ENCODE results near the gene MLLT3. TPM values are rescaled to one million over a fixed set of nuclear protein-coding genes. Genes with fewer than 3 reads are reported as not detected.

The MLLT3 gene
- total RNA-seq, 1 experiment from 2014 or later: 24.4 TPM

- no TSS peak for BruUV-seq (replicated peaks)
- Mint-ChIP-seq H3K36me3 (ENCODE audit: insufficient read depth, unreplicated experiment) (no peaks in the 10 kb centered on the region), H3K4me1 (ENCODE audit: low read depth, unreplicated experiment) (no peaks in the 10 kb centered on the region), H3K27ac (ENCODE audit: unreplicated experiment) (no peak overlapping the region), H3K27me3 (ENCODE audit: insufficient read depth, unreplicated experiment) (no peaks in the 10 kb centered on the region), H3K9me3 (ENCODE audit: unreplicated experiment) (no peaks in the 10 kb centered on the region), H3K4me3 (ENCODE audit: unreplicated experiment) (no peak overlapping the region)
- Histone ChIP-seq H3K4me1 (no peaks in the 10 kb centered on the region), H3K4me3 (ENCODE audit: low read depth, low read length) (no peak overlapping the region), H3K36me3 (ENCODE audit: control insufficient read depth, insufficient read depth, low read length) (no peaks in the 10 kb centered on the region), H3K9me3 (no peaks in the 10 kb centered on the region), H3K27me3 (replicated peaks; ENCODE audit: control insufficient read depth, insufficient read depth, low read length) (no peaks in the 10 kb centered on the region)
- TF ChIP-seq CTCF (IDR thresholded peaks at IDR 0.05; ENCODE audit: insufficient read depth in 1 of 2, low read depth in 1 of 2, low read length in 1 of 2, severe bottlenecking in 1 of 2, unreplicated experiment in 1 of 2): no peak
- CTCF ChIA-PET: no interaction called here
- intact Hi-C loops (cut with micrococcal nuclease; ENCODE audit: unreplicated experiment): no loop called here
- no peak for DNase-seq
- POLR2A ChIA-PET: no interaction called here
These were observed 320.1 kb downstream of the MLLT3 start for GRCh38 chr9:20302197-20302596.

GRCh38 chr9:20300430-20301115 is 321.7 kb downstream of the MLLT3 start:
- Mint-ChIP-seq H3K27ac (ENCODE audit: unreplicated experiment) (no peak overlapping the region), H3K36me3 (ENCODE audit: insufficient read depth, unreplicated experiment) (no peaks in the 10 kb centered on the region), H3K4me1 (ENCODE audit: low read depth, unreplicated experiment) (no peaks in the 10 kb centered on the region), H3K9me3 (ENCODE audit: unreplicated experiment) (no peaks in the 10 kb centered on the region), H3K4me3 (ENCODE audit: unreplicated experiment) (no peak overlapping the region), H3K27me3 (ENCODE audit: insufficient read depth, unreplicated experiment) (no peaks in the 10 kb centered on the region)
- ChIA-PET POLR2A (no interaction called here), CTCF (no interaction called here)
- TF ChIP-seq CTCF (IDR thresholded peaks at IDR 0.05; ENCODE audit: insufficient read depth in 1 of 2, low read depth in 1 of 2, low read length in 1 of 2, severe bottlenecking in 1 of 2, unreplicated experiment in 1 of 2): no peak
- intact Hi-C loops (cut with micrococcal nuclease; ENCODE audit: unreplicated experiment): no loop called here
- Histone ChIP-seq H3K4me1 (no peaks in the 10 kb centered on the region), H3K36me3 (ENCODE audit: control insufficient read depth, insufficient read depth, low read length) (no peaks in the 10 kb centered on the region), H3K4me3 (ENCODE audit: low read depth, low read length) (no peak overlapping the region), H3K9me3 (no peaks in the 10 kb centered on the region), H3K27me3 (replicated peaks; ENCODE audit: control insufficient read depth, insufficient read depth, low read length) (no peaks in the 10 kb centered on the region)
- DNase-seq: no peak
- no TSS peak for BruUV-seq (replicated peaks)

GRCh38 chr9:20297646-20298084 is 324.6 kb downstream of the MLLT3 start:
- CTCF ChIA-PET: no interaction called here

More at GRCh38 chr9:20297646-20298084, 324.6 kb downstream of the MLLT3 start:
- Mint-ChIP-seq H3K4me1 (ENCODE audit: low read depth, unreplicated experiment) (no peaks in the 10 kb centered on the region), H3K4me3 (ENCODE audit: unreplicated experiment) (no peak overlapping the region), H3K9me3 (ENCODE audit: unreplicated experiment) (peaks cover 17% of the 10 kb centered on the region), H3K27ac (ENCODE audit: unreplicated experiment) (no peak overlapping the region), H3K27me3 (ENCODE audit: insufficient read depth, unreplicated experiment) (no peaks in the 10 kb centered on the region), H3K36me3 (ENCODE audit: insufficient read depth, unreplicated experiment) (no peaks in the 10 kb centered on the region)
- Histone ChIP-seq H3K36me3 (ENCODE audit: control insufficient read depth, insufficient read depth, low read length) (no peaks in the 10 kb centered on the region), H3K27me3 (replicated peaks; ENCODE audit: control insufficient read depth, insufficient read depth, low read length) (no peaks in the 10 kb centered on the region), H3K9me3 (no peaks in the 10 kb centered on the region), H3K4me1 (no peaks in the 10 kb centered on the region), H3K4me3 (ENCODE audit: low read depth, low read length) (no peak overlapping the region)
- TF ChIP-seq CTCF (IDR thresholded peaks at IDR 0.05; ENCODE audit: insufficient read depth in 1 of 2, low read depth in 1 of 2, low read length in 1 of 2, severe bottlenecking in 1 of 2, unreplicated experiment in 1 of 2): no peak
- no peak for DNase-seq
- intact Hi-C loops (cut with micrococcal nuclease; ENCODE audit: unreplicated experiment): no loop called here
- POLR2A ChIA-PET: no interaction called here
- BruUV-seq (replicated peaks): no TSS peak

All from Caco-2 (cell line).